ENCODE data around the gene SPHK1. TPM values are rescaled to one million over a fixed set of nuclear protein-coding genes. Genes with fewer than 3 reads are reported as not detected.

SPHK1 gene
- total RNA-seq, 1 donor from 2014 or later: 120 TPM

DNA sequence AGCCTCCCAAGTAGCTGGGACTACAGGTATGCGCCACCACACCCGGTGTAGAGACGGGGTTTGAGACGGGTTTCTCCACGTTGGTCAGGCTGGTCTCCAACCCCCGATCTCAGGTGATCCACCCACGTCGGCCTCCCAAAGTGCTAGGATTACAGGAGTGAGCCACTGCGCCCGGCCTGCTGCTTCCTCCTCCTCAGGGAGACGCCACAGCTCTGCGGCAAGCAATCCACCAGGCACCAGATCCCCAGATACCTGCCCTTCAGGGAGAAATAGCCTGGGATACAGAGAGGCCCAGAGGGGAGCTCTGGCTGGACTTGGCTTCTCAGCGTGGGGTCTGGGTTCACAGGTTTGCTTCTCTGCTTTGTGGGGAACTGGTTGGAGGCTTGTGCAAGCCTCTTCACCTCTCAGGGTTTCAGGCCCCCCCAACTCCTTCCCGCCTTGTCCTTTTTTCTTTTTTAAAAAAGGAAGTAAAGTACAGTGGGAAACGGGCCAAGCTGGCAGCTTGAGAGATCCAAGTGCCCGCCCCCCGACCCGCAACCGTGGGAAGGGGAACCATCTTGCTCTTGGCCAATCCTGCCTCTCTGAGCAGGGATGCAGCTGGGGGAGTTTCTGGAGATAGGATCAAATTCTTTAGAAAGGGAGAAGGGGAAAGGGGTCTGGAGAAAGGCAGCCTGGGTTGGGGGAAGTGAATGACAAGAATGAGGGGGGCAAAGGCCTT, 2.6 kb upstream of the SPHK1 start:
- peaks cover 6 to 26% of the 10 kb centered on the region in 2 donors for H3K4me1 ChIP-seq
- H3K4me3 ChIP-seq: peak overlapping the region in 1 of 2 donors; percentile 67
- intact Hi-C loops (cut with DNase I): loop anchor here (1.0 kb wide), 1 partner anchor 27 kb away; no protein-coding TSS in a partner anchor
- TF ChIP-seq, protein P1, sequence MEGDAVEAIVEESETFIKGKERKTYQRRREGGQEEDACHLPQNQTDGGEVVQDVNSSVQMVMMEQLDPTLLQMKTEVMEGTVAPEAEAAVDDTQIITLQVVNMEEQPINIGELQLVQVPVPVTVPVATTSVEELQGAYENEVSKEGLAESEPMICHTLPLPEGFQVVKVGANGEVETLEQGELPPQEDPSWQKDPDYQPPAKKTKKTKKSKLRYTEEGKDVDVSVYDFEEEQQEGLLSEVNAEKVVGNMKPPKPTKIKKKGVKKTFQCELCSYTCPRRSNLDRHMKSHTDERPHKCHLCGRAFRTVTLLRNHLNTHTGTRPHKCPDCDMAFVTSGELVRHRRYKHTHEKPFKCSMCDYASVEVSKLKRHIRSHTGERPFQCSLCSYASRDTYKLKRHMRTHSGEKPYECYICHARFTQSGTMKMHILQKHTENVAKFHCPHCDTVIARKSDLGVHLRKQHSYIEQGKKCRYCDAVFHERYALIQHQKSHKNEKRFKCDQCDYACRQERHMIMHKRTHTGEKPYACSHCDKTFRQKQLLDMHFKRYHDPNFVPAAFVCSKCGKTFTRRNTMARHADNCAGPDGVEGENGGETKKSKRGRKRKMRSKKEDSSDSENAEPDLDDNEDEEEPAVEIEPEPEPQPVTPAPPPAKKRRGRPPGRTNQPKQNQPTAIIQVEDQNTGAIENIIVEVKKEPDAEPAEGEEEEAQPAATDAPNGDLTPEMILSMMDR (IDR thresholded peaks at IDR 0.05): no peak
- H3K36me3 ChIP-seq: no peaks in the 10 kb centered on the region
- no peaks in the 10 kb centered on the region for H3K9me3 ChIP-seq
- H3K27me3 ChIP-seq: no peaks in the 10 kb centered on the region
- DNase-seq (ENCODE audit: low spot score in 2 of 2): no peak
- peak overlapping the region; percentile 90 to 94 for H3K27ac ChIP-seq

DNA sequence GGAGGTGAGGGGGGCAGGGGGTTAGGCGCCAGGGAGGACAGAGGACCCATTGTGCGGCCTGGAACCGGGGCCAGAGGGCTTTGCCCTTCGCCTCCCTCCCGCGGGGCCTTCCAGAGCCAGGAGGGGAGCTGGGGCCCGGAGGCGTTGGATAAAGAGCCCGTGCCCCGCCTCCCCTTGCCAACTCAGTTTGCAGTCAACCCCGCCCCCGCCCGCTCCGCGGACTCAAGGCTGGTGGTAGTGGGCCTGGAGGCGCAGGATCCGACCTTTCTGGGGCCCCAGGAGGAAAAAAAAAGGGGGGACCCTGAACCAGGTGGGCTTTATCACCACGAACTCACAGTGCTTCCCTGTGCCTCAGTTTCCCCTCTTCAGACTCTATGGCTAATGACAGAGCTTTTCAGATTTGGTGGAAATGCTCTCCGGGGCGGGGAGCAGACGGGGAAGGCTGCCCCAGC, 2.0 kb upstream of the SPHK1 start:
- peak overlapping the region; percentile 67 to 93 for H3K4me3 ChIP-seq
- H3K9me3 ChIP-seq: no peaks in the 10 kb centered on the region
- H3K27me3 ChIP-seq: no peaks in the 10 kb centered on the region
- TF ChIP-seq, protein P1 (IDR thresholded peaks at IDR 0.05): no peak
- H3K4me1 ChIP-seq: peaks cover 6 to 26% of the 10 kb centered on the region in 2 donors
- no peaks in the 10 kb centered on the region for H3K36me3 ChIP-seq
- DNase-seq (ENCODE audit: low spot score in 2 of 2): peak in 1 of 2 donors; percentile 73
- intact Hi-C loops (cut with DNase I): loop anchor here (1.0 kb wide), 1 partner anchor 28 kb away; no protein-coding TSS in a partner anchor
- peak overlapping the region; percentile 90 to 94 for H3K27ac ChIP-seq

DNA sequence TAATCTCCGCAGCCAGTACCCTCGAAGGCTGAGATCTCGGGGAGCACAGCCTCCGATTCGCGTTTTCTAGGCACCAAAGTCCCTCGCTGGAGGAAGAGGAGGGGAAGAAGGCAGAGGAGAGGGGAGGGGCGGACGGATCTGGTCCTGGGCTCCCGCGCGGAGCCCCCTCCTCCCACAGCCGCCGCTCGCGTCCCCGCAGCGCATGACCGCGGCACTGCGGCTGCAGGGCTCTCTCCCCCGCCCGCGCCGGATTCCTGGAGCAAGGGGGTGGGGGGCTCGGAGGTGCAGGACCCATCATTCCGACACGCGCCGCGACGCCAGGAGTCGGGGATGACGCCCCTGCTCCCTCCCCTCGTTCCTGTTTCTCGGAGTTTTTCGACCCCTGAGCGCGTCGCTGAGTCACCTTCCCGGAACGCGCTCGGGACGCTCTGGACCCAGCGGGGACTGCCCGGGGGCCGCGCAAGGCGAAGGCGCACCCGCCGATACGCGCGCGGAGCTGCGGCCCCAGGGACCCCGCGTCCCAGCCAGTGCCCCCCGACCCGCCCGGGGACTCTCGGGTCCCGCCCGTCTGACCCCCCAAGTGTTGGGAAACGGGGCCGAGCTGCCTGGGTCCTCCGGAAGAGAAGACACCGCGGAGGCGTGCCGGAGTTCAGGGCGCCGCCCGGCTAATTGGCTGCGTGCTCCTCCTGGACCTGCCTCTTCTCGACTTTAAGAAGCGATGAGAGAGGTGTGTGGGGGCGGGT, 1.4 kb upstream of the SPHK1 start:
- peak overlapping the region; percentile 90 to 94 for H3K27ac ChIP-seq
- intact Hi-C loops (cut with DNase I): loop anchor here (1.0 kb wide), 1 partner anchor 29 kb away; no protein-coding TSS in a partner anchor
- peak overlapping the region; percentile 67 to 93 for H3K4me3 ChIP-seq
- no peaks in the 10 kb centered on the region for H3K36me3 ChIP-seq
- peak in 1 of 2 donors; percentile 82 for DNase-seq (ENCODE audit: low spot score in 2 of 2)
- no peaks in the 10 kb centered on the region for H3K27me3 ChIP-seq
- no peaks in the 10 kb centered on the region for H3K9me3 ChIP-seq
- H3K4me1 ChIP-seq: peaks cover 6 to 26% of the 10 kb centered on the region in 2 donors
- TF ChIP-seq, protein P1 (IDR thresholded peaks at IDR 0.05): no peak

GRCh38 chr17:76383546-76384221, 725 bp upstream of the SPHK1 start:
- peak in 1 of 2 donors; percentile 76 for DNase-seq (ENCODE audit: low spot score in 2 of 2)
- TF ChIP-seq, protein P1 (IDR thresholded peaks at IDR 0.05): peak; percentile 21 to 40 (median 35)
- peaks cover 6 to 26% of the 10 kb centered on the region in 2 donors for H3K4me1 ChIP-seq
- no peaks in the 10 kb centered on the region for H3K36me3 ChIP-seq
- intact Hi-C loops (cut with DNase I): no loop called here
- H3K27ac ChIP-seq: peak overlapping the region; percentile 90 to 94
- H3K9me3 ChIP-seq: no peaks in the 10 kb centered on the region
- H3K27me3 ChIP-seq: no peaks in the 10 kb centered on the region
- H3K4me3 ChIP-seq: peak overlapping the region; percentile 67 to 93

Measured in ascending aorta (tissue), 2 donors.